ENCODE measurements around the gene TRIM29.
A peak's percentile ranks its signal among the peaks of the same experiment; 100 is the strongest.

TRIM29 gene

GRCh38 chr11:120097721-120098385 lies 40.1 kb downstream of the TRIM29 start:
- 53 to 66% methylated on average over 10 of the region's 10 CpGs for WGBS, 2 experiments
- H3K36me3 ChIP-seq (ENCODE audit: control insufficient read depth, insufficient read depth, low read length) = no peaks in the 10 kb centered on the region
- no peak overlapping the region for H3K4me3 ChIP-seq (ENCODE audit: insufficient read depth, low read depth, low read length)
- peaks cover 21% of the 10 kb centered on the region for H3K27me3 ChIP-seq (ENCODE audit: control insufficient read depth, insufficient read depth, low read length, poor library complexity, severe bottlenecking)
- H3K4me1 ChIP-seq (ENCODE audit: control insufficient read depth, insufficient read depth, low read length) = peaks cover 36% of the 10 kb centered on the region
- no peaks in the 10 kb centered on the region for H3K9me3 ChIP-seq (ENCODE audit: control insufficient read depth, low read length)
- no peak overlapping the region for H3K27ac ChIP-seq (ENCODE audit: insufficient read depth, low read depth, low read length, poor library complexity, severe bottlenecking)

- H3K9me3 ChIP-seq (ENCODE audit: control insufficient read depth, low read length) = no peaks in the 10 kb centered on the region
- WGBS, 2 experiments = 24 to 27% methylated on average over 15 of the region's 15 CpGs
- H3K4me1 ChIP-seq (ENCODE audit: control insufficient read depth, insufficient read depth, low read length) = peaks cover 36% of the 10 kb centered on the region
- peak overlapping the region; percentile 60 for H3K27ac ChIP-seq (ENCODE audit: insufficient read depth, low read depth, low read length, poor library complexity, severe bottlenecking)
- no peaks in the 10 kb centered on the region for H3K36me3 ChIP-seq (ENCODE audit: control insufficient read depth, insufficient read depth, low read length)
- H3K27me3 ChIP-seq (ENCODE audit: control insufficient read depth, insufficient read depth, low read length, poor library complexity, severe bottlenecking) = peaks cover 21% of the 10 kb centered on the region
- H3K4me3 ChIP-seq (ENCODE audit: insufficient read depth, low read depth, low read length) = no peak overlapping the region
These were observed 41.3 kb downstream of the TRIM29 start for GRCh38 chr11:120096369-120097191.

DNA sequence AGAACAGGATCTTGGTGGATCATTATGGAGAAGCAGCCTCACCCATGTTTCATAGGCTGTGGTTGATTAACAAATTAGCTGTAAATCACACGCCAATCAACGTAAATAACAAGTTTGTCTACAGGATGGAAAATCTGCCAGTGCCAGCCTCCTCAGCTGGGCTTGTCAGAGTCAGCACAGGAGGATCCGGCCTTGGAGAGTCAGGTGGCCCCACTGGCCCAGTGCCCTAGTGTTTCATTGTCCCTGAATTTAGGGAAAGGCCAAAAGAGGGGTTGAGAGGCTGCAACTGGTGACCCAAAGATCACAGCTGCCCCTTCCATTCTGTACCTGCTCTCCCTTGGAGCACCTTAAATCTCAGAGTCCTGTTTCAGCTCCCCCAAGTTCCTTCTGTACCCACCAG lies 42.4 kb downstream of the TRIM29 start:
- WGBS, 2 experiments = 91 to 94% methylated on average over 3 of the region's 3 CpGs
- peaks cover 36% of the 10 kb centered on the region for H3K4me1 ChIP-seq (ENCODE audit: control insufficient read depth, insufficient read depth, low read length)
- H3K9me3 ChIP-seq (ENCODE audit: control insufficient read depth, low read length) = no peaks in the 10 kb centered on the region
- H3K36me3 ChIP-seq (ENCODE audit: control insufficient read depth, insufficient read depth, low read length) = no peaks in the 10 kb centered on the region
- H3K27me3 ChIP-seq (ENCODE audit: control insufficient read depth, insufficient read depth, low read length, poor library complexity, severe bottlenecking) = peaks cover 14% of the 10 kb centered on the region
- H3K4me3 ChIP-seq (ENCODE audit: insufficient read depth, low read depth, low read length) = no peak overlapping the region
- no peak overlapping the region for H3K27ac ChIP-seq (ENCODE audit: insufficient read depth, low read depth, low read length, poor library complexity, severe bottlenecking)

- Histone ChIP-seq H3K4me1 (ENCODE audit: control insufficient read depth, insufficient read depth, low read length) (peaks cover 15% of the 10 kb centered on the region), H3K27ac (ENCODE audit: insufficient read depth, low read depth, low read length, poor library complexity, severe bottlenecking) (no peak overlapping the region), H3K27me3 (ENCODE audit: control insufficient read depth, insufficient read depth, low read length, poor library complexity, severe bottlenecking) (no peaks in the 10 kb centered on the region), H3K36me3 (ENCODE audit: control insufficient read depth, insufficient read depth, low read length) (no peaks in the 10 kb centered on the region), H3K4me3 (ENCODE audit: insufficient read depth, low read depth, low read length) (no peak overlapping the region), H3K9me3 (ENCODE audit: control insufficient read depth, low read length) (no peaks in the 10 kb centered on the region)
- WGBS, 2 experiments = 74 to 86% methylated on average over 5 of the region's 5 CpGs
These were observed 46.2 kb downstream of the TRIM29 start for GRCh38 chr11:120091701-120092100.

DNA sequence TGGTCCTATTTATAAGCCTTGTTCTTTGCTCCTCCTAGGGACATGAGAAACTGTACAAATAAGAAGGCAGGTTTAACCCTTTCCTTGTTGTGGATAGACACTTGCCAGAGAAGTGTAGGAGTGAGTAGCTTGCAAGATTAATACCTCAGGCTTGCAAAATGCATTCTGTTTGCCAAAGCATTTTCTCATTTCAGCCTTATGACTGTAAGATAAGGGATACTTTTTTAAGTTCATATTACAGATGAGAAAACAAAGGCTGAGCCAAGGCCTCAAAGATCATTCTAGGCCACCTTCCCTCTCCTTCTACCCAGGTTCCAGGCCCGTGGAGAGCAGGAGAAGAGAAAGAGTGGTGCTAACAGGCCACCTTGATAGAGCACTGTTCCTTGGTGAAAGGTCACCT lies 46.8 kb downstream of the TRIM29 start:
- H3K4me3 ChIP-seq (ENCODE audit: insufficient read depth, low read depth, low read length) = no peak overlapping the region
- H3K9me3 ChIP-seq (ENCODE audit: control insufficient read depth, low read length) = no peaks in the 10 kb centered on the region
- H3K36me3 ChIP-seq (ENCODE audit: control insufficient read depth, insufficient read depth, low read length) = no peaks in the 10 kb centered on the region
- H3K27ac ChIP-seq (ENCODE audit: insufficient read depth, low read depth, low read length, poor library complexity, severe bottlenecking) = no peak overlapping the region
- H3K27me3 ChIP-seq (ENCODE audit: control insufficient read depth, insufficient read depth, low read length, poor library complexity, severe bottlenecking) = no peaks in the 10 kb centered on the region
- WGBS, 2 experiments = 90 to 92% methylated on average over 1 of the region's 1 CpG
- H3K4me1 ChIP-seq (ENCODE audit: control insufficient read depth, insufficient read depth, low read length) = peaks cover 9% of the 10 kb centered on the region

DNA sequence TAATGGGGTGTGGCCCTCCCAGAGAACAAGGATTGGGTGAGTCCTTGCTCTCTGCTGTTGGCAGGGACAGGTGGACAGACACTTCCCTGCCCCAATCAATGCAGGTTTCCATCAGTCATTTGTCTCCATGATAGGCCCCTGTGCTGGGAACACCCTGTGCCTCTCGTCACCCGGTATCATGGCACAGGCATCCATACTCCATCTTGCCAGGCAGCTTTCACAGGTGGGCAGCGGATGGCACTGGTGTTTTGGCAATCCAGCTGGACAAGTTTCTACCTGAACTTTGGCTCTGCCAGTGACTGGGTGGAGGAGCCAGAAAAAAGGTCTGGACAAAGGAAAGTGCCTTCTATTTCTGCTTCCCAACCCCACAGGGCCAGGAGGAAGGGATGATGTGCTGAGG lies 47.5 kb downstream of the TRIM29 start:
- no peaks in the 10 kb centered on the region for H3K27me3 ChIP-seq (ENCODE audit: control insufficient read depth, insufficient read depth, low read length, poor library complexity, severe bottlenecking)
- no peaks in the 10 kb centered on the region for H3K9me3 ChIP-seq (ENCODE audit: control insufficient read depth, low read length)
- H3K36me3 ChIP-seq (ENCODE audit: control insufficient read depth, insufficient read depth, low read length) = no peaks in the 10 kb centered on the region
- peaks cover 3% of the 10 kb centered on the region for H3K4me1 ChIP-seq (ENCODE audit: control insufficient read depth, insufficient read depth, low read length)
- 91 to 98% methylated on average over 3 of the region's 3 CpGs for WGBS, 2 experiments
- no peak overlapping the region for H3K27ac ChIP-seq (ENCODE audit: insufficient read depth, low read depth, low read length, poor library complexity, severe bottlenecking)
- H3K4me3 ChIP-seq (ENCODE audit: insufficient read depth, low read depth, low read length) = no peak overlapping the region

GRCh38 chr11:120089036-120090001 lies 48.6 kb downstream of the TRIM29 start:
- 92 to 94% methylated on average over 6 of the region's 6 CpGs for WGBS, 2 experiments
- Histone ChIP-seq H3K4me3 (ENCODE audit: insufficient read depth, low read depth, low read length) (no peak overlapping the region), H3K36me3 (ENCODE audit: control insufficient read depth, insufficient read depth, low read length) (no peaks in the 10 kb centered on the region), H3K27me3 (ENCODE audit: control insufficient read depth, insufficient read depth, low read length, poor library complexity, severe bottlenecking) (no peaks in the 10 kb centered on the region), H3K4me1 (ENCODE audit: control insufficient read depth, insufficient read depth, low read length) (peaks cover 3% of the 10 kb centered on the region), H3K9me3 (ENCODE audit: control insufficient read depth, low read length) (no peaks in the 10 kb centered on the region), H3K27ac (ENCODE audit: insufficient read depth, low read depth, low read length, poor library complexity, severe bottlenecking) (no peak overlapping the region)

DNA sequence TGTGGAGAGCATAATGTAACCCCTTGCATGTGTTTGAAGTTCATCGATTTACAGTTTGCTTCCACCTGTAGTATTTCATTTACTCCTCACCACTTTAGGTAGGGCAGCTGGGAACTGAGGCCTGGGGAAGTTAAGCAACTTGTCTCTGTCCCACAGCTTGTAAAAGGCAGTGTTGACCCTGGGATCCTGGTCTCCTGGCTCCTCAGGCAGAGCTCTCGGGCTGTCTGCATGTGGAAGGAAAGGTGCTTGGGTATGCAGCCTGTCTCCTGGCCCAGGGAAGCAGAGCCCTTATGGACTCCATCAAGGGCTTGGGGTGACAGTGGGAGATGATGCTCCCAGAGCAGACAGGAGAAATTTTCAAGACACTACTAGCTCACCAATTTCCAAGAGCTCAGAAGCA lies 49.9 kb downstream of the TRIM29 start:
- 93 to 94% methylated on average over 1 to 2 of the region's 2 CpGs for WGBS, 2 experiments
- no peaks in the 10 kb centered on the region for H3K27me3 ChIP-seq (ENCODE audit: control insufficient read depth, insufficient read depth, low read length, poor library complexity, severe bottlenecking)
- H3K4me1 ChIP-seq (ENCODE audit: control insufficient read depth, insufficient read depth, low read length) = peaks cover 3% of the 10 kb centered on the region
- no peak overlapping the region for H3K27ac ChIP-seq (ENCODE audit: insufficient read depth, low read depth, low read length, poor library complexity, severe bottlenecking)
- H3K4me3 ChIP-seq (ENCODE audit: insufficient read depth, low read depth, low read length) = no peak overlapping the region
- no peaks in the 10 kb centered on the region for H3K9me3 ChIP-seq (ENCODE audit: control insufficient read depth, low read length)
- no peaks in the 10 kb centered on the region for H3K36me3 ChIP-seq (ENCODE audit: control insufficient read depth, insufficient read depth, low read length)

GRCh38 chr11:120086651-120087050 lies 51.3 kb downstream of the TRIM29 start:
- Histone ChIP-seq H3K27ac (ENCODE audit: insufficient read depth, low read depth, low read length, poor library complexity, severe bottlenecking) (no peak overlapping the region), H3K4me3 (ENCODE audit: insufficient read depth, low read depth, low read length) (no peak overlapping the region), H3K4me1 (ENCODE audit: control insufficient read depth, insufficient read depth, low read length) (peaks cover 3% of the 10 kb centered on the region), H3K9me3 (ENCODE audit: control insufficient read depth, low read length) (no peaks in the 10 kb centered on the region), H3K36me3 (ENCODE audit: control insufficient read depth, insufficient read depth, low read length) (no peaks in the 10 kb centered on the region), H3K27me3 (ENCODE audit: control insufficient read depth, insufficient read depth, low read length, poor library complexity, severe bottlenecking) (no peaks in the 10 kb centered on the region)
- WGBS, 2 experiments = 48 to 59% methylated on average over 8 to 9 of the region's 9 CpGs

Data from ectodermal cell (in vitro differentiated cells).